Ascending aorta (tissue), 2 donors: ENCODE measurements around the gene MSLN. TPM values are rescaled to one million over a fixed set of nuclear protein-coding genes. Genes with fewer than 3 reads are reported as not detected.

Source experiments
- DNase-seq, 2 donors: peaks; one replicate each; pipeline ENCODE4 v3.0.0-alpha.2; 2019; ENCODE audit warnings: low spot score in 2 of 2
- H3K27ac ChIP-seq, 2 donors: fragments of 200-600 bp; sonication (generic); one replicate each; pipeline ENCODE4 v1.5.1; 2016 to 2017; ENCODE audit warnings: mild to moderate bottlenecking in 1 of 2
- H3K27me3 ChIP-seq: fragments of 200-600 bp; sonication (generic); one replicate; pipeline ENCODE4 v1.5.1; 2017
- H3K36me3 ChIP-seq, 2 donors: fragments of 200-600 bp; sonication (generic); one replicate each; pipeline ENCODE4 v1.5.1; 2016
- H3K4me1 ChIP-seq, 2 donors: fragments of 200-600 bp; sonication (generic); one replicate each; pipeline ENCODE4 v1.5.1; 2016 to 2017; ENCODE audit warnings: mild to moderate bottlenecking in 1 of 2
- H3K4me3 ChIP-seq, 2 donors: fragments of 200-600 bp; sonication (generic); one replicate each; pipeline ENCODE4 v1.5.1; 2016 to 2017; ENCODE audit warnings: mild to moderate bottlenecking in 1 of 2
- H3K9me3 ChIP-seq, 2 donors: fragments of 200-600 bp; sonication (generic); one replicate each; pipeline ENCODE4 v1.5.1; 2016
- CTCF ChIP-seq, 3 experiments: fragments of 200-600 bp in 2 of 3; fragments of 450-650 bp in 1 of 3; sonication (generic) in 2 of 3; IDR thresholded peaks; one replicate each; pipeline ENCODE4 v1.5.1; 2016 to 2019; ENCODE audit warnings: antibody characterized with exemption in 3 of 3, mild to moderate bottlenecking in 1 of 3, moderate library complexity in 1 of 3
- intact Hi-C: fragments of 100-400 bp; cut with DNase I; formaldehyde crosslinking; loops from one replicate; pipeline ENCODE4 v1.15.1; 2023
- total RNA-seq: library from RNA; depleted of rRNA; stranded (reverse); fragments of >200 nt; gene quantifications from one replicate; pipeline ENCODE4 v1.1.0, GENCODE V29; 2016

MSLN gene
- total RNA-seq, 1 donor from 2014 or later: 1.7 TPM

- TF ChIP-seq CTCF (IDR thresholded peaks at IDR 0.05): no peak
- Histone ChIP-seq H3K4me1 (no peaks in the 10 kb centered on the region), H3K27ac (no peak overlapping the region), H3K4me3 (no peak overlapping the region), H3K36me3 (no peaks in the 10 kb centered on the region), H3K27me3 (no peaks in the 10 kb centered on the region), H3K9me3 (no peaks in the 10 kb centered on the region)
- no peak for DNase-seq
- intact Hi-C loops: no loop called here
Measured at GRCh38 chr16:760065-760464, 469 bp upstream of the MSLN start.

GRCh38 chr16:761625-762513 lies 1.3 kb downstream of the MSLN start:
- Histone ChIP-seq H3K4me1 (no peaks in the 10 kb centered on the region), H3K4me3 (no peak overlapping the region), H3K36me3 (no peaks in the 10 kb centered on the region), H3K9me3 (no peaks in the 10 kb centered on the region), H3K27ac (no peak overlapping the region), H3K27me3 (no peaks in the 10 kb centered on the region)
- no peak for TF ChIP-seq CTCF (IDR thresholded peaks at IDR 0.05)
- no peak for DNase-seq
- intact Hi-C loops: no loop called here

GRCh38 chr16:762595-763268 lies 2.2 kb downstream of the MSLN start:
- Histone ChIP-seq H3K27me3 (no peaks in the 10 kb centered on the region), H3K36me3 (no peaks in the 10 kb centered on the region), H3K4me1 (no peaks in the 10 kb centered on the region), H3K4me3 (no peak overlapping the region), H3K9me3 (no peaks in the 10 kb centered on the region), H3K27ac (no peak overlapping the region)
- intact Hi-C loops: no loop called here
- TF ChIP-seq CTCF (IDR thresholded peaks at IDR 0.05): no peak
- no peak for DNase-seq

GRCh38 chr16:763369-764183 lies 3.0 kb downstream of the MSLN start:
- H3K36me3 ChIP-seq: no peaks in the 10 kb centered on the region
- H3K9me3 ChIP-seq: no peaks in the 10 kb centered on the region
- H3K4me1 ChIP-seq: no peaks in the 10 kb centered on the region
- DNase-seq: no peak
- H3K4me3 ChIP-seq: no peak overlapping the region
- no peak for TF ChIP-seq CTCF (IDR thresholded peaks at IDR 0.05)
- intact Hi-C loops: no loop called here
- no peaks in the 10 kb centered on the region for H3K27me3 ChIP-seq
- no peak overlapping the region for H3K27ac ChIP-seq

GRCh38 chr16:764184-764750 lies 3.7 kb downstream of the MSLN start:
- no peak overlapping the region for H3K4me3 ChIP-seq
- H3K36me3 ChIP-seq: no peaks in the 10 kb centered on the region
- H3K27me3 ChIP-seq: no peaks in the 10 kb centered on the region
- no peaks in the 10 kb centered on the region for H3K9me3 ChIP-seq
- no peak for DNase-seq
- no peak for TF ChIP-seq CTCF (IDR thresholded peaks at IDR 0.05)
- intact Hi-C loops: no loop called here
- no peak overlapping the region for H3K27ac ChIP-seq
- H3K4me1 ChIP-seq: no peaks in the 10 kb centered on the region
